HG02623 (cell line): ENCODE results near the gene LYZL4.

ENCODE experiments used
- ATAC-seq: cut with Tn5 transposase; IDR thresholded peaks from one replicate; pipeline ENCODE4 v1.9.1; 2021; ENCODE audit warnings: moderate library complexity; ENCODE audit not compliant: unreplicated experiment

The LYZL4 gene

GRCh38 chr3:42376344-42376798, 34.0 kb downstream of the LYZL4 start:
- no peak for ATAC-seq

DNA sequence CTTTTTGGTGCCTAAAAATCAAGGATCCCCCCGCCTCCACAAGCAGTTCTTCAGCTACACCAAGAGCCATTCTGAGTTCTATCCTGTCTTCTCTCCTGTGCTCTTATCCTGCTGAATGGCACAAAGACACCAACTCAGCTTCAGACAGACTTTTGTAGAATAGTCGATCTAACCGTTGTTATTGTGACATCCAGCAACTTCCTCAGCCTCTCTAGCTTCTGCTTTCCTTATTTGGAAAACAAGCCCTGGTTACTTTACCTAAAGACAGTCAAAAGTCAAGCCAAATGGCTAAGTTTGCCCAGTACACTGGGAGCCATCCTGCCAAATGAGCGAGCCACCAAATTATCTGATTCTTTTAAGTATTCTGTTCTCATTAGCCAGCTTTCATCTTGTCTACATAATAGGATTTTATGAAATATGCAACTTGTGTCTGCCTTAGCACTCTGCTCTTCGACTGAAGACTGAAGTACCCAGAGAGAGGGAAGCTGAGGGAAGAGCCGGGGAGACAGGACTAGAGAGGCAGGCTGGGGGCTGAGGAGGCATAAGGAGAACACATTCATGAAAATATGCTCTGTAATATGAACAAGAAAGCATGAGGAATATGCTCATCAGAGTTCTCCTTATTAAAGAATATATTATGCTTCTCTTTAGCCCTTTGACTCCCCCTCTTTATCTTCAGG, 35.1 kb downstream of the LYZL4 start:
- no peak for ATAC-seq

DNA sequence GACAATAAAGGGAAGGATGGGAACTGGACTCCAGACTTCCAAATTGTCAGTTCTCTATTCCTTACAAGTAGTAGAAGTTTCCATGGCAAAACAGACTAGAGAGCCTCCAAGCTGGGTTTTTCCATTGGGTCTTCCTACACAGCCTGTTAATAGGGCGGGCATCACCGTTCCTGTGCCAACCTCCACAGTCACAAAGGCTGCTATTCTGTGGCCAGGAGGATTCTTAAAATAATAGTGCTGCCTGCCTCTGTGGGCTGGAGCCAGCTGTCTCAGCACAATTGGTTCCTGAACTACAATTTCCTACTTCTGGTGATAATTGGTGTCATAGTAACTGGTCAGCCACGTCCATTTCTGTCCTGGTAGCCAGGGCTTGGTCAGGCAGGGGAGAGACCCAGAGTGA, 38.6 kb downstream of the LYZL4 start:
- ATAC-seq, result no peak

DNA sequence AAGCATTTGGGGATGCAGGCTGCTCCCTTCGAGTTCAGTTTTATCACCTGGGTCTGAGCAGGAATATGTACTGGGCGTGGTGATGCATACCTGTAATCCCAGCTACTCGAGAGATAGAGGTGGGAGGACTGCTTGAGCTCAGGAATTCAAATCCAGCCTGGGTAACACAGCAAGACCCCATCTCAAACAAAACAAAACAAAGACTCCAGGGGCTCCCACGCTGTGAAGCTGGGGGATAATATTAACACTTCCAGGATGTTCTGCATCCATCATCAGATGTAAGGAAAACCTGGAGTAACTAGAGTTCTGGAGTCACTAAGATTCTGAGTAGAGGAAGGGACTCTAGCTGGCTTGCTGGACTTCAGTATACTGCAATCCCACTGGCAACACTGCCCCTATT, 40.6 kb downstream of the LYZL4 start:
- ATAC-seq, result no peak

DNA sequence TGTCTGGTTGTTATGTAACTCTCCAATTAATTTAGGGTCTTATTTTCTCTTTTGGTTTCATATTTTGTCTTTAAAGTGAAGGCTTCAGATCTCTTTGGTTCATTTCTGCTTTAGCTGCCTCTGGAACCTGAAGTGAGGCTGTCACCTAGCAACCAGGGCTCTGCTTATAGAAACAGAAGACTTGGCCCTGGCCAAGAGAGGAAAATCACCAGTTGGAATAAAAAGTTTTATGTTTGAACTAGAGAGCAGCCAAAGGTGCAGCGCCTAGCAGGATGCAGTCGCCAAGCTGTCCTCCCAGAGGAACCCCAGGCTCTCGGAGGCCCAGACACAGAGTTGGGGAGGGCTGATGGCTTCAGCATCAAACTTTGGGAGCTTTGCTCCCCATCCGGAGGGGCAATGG, 41.1 kb downstream of the LYZL4 start:
- no peak for ATAC-seq

DNA sequence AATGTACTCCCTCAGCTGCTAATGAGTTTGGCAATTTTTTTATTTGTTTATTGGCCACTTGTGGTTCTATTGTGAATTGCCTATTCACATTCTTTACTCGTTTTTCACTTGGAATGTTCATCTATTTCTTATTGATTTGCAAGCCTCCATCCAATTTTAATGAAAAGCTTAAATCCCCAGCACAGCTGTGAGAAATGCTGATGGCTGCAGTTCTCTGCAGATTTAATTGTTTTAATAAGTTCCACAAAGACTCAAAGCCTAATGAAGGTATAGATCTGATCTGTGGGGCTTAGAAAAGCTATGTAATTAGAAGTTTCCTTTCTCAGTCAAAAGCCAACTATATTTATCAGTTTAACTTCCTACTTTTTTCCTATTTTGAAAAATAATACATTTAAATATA, 41.5 kb downstream of the LYZL4 start:
- ATAC-seq, result no peak

DNA sequence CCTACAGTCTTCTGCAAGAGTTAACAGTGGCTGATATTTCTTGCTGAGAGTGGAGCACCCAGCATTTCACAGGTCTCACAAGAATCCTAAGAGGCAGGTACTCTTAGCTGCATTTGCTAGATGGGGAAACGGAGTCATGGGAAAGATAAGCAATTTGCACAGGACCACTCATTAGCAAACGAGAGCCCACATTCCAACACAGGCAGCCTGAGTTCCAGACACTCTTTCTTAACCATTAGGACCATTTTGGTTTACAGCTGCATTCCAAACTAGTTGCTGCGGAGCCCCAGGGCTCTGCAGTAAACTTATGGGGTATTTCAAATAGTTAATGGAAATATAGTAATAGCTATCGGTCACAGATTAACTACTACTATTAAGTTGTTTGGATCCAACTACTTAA, 42.5 kb downstream of the LYZL4 start:
- no peak for ATAC-seq

GRCh38 chr3:42366550-42366949, 43.9 kb downstream of the LYZL4 start:
- ATAC-seq, result no peak

DNA sequence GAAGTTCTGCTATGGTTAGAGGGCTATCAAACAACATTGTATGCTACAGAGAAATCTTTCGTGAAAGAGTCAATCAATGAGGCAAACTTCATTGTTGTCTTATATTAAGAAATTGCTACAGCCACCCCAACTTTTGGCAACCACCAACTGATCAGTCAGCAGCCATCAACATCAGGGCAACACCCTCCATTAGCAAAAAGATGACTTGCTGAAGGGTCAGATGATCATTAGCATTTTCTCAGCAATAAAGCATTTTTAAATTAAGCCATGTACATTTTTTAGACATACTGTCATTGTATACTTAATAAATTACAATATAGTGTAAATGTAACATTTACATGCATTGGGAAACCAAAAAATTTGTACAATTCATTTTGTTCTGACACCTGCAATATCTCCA, 53.1 kb downstream of the LYZL4 start:
- ATAC-seq, result no peak

- ATAC-seq, result no peak
These were observed 54.8 kb downstream of the LYZL4 start for GRCh38 chr3:42355612-42356011.

DNA sequence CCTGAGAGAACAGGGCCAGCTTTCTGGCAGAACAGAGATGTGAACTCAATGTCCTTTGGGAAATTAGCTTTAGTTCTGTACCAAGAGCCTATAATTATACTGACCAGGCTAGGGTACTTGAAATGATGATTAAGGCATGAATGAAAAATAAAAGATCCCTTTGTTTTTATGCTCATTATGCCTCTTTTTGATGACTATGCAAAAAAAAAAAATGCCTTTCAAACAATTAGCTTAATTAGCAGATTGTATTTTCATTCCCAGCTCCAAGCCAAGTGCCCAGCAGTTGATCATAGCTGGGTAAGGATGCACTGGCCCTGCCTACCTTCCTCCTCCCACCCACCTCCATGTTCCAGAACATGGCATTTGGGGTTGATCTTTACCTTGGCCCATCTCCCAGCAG, 56.8 kb downstream of the LYZL4 start:
- no peak for ATAC-seq

GRCh38 chr3:42351207-42351606, 59.2 kb downstream of the LYZL4 start:
- no peak for ATAC-seq

- ATAC-seq, result no peak
These were observed 60.4 kb downstream of the LYZL4 start for GRCh38 chr3:42349765-42350594.

- no peak for ATAC-seq
These were observed 62.5 kb downstream of the LYZL4 start for GRCh38 chr3:42347928-42348327.
